ENCODE data around the gene DRICH1. TPM values are rescaled to one million over a fixed set of nuclear protein-coding genes. Genes with fewer than 3 reads are reported as not detected.

DRICH1 gene
- total RNA-seq, 1 experiment from 2014 or later, result not detected

- Histone ChIP-seq H3K4me1 (ENCODE audit: control insufficient read depth, insufficient read depth, low read length) (no peaks in the 10 kb centered on the region), H3K27ac (ENCODE audit: low read length) (no peak overlapping the region), H3K36me3 (ENCODE audit: control insufficient read depth, insufficient read depth, low read length) (no peaks in the 10 kb centered on the region), H3K4me3 (ENCODE audit: low read depth in 2 of 2, low read length in 2 of 2) (no peak overlapping the region), H3K9me3 (ENCODE audit: control insufficient read depth, insufficient read depth, low read depth, low read length) (no peaks in the 10 kb centered on the region), H3K27me3 (ENCODE audit: control insufficient read depth, insufficient read depth, low read length) (no peaks in the 10 kb centered on the region)
- intact Hi-C loops (cut with micrococcal nuclease; ENCODE audit: unreplicated experiment), result no loop called here
- DNase-seq (ENCODE audit: low read depth, low spot score) (no peak), ATAC-seq (no peak)
- in situ Hi-C loops (cut with HindIII; ENCODE audit: low pct_unique_long_range_greater_than_20kb, low sequenced_read_pairs), result no loop called here
- TF ChIP-seq CTCF (IDR thresholded peaks at IDR 0.05) (no peak), REST (IDR thresholded peaks at IDR 0.05; ENCODE audit: insufficient read depth in 1 of 2, low read depth in 2 of 2, low read length in 1 of 2) (no peak), SIN3A (IDR thresholded peaks at IDR 0.05; ENCODE audit: borderline replicate concordance, insufficient read depth, low read depth, low read length) (no peak)
- POLR2A ChIA-PET, result no interaction called here
- CTCF ChIA-PET, result no interaction called here
- no TSS peak for BruUV-seq (replicated peaks)
Observed at GRCh38 chr22:23569716-23570115, 62.4 kb downstream of the DRICH1 start.

GRCh38 chr22:23569291-23569690 is 62.8 kb downstream of the DRICH1 start:
- H3K27ac ChIP-seq (ENCODE audit: low read length), result no peak overlapping the region
- BruUV-seq (replicated peaks), result no TSS peak
- no peak for ATAC-seq
- H3K4me3 ChIP-seq (ENCODE audit: low read depth in 2 of 2, low read length in 2 of 2), result no peak overlapping the region
- CTCF ChIA-PET, result no interaction called here
- in situ Hi-C loops (cut with HindIII; ENCODE audit: low pct_unique_long_range_greater_than_20kb, low sequenced_read_pairs), result no loop called here
- no peaks in the 10 kb centered on the region for H3K27me3 ChIP-seq (ENCODE audit: control insufficient read depth, insufficient read depth, low read length)
- no peak for DNase-seq (ENCODE audit: low read depth, low spot score)
- no peaks in the 10 kb centered on the region for H3K4me1 ChIP-seq (ENCODE audit: control insufficient read depth, insufficient read depth, low read length)
- intact Hi-C loops (cut with micrococcal nuclease; ENCODE audit: unreplicated experiment), result no loop called here
- H3K36me3 ChIP-seq (ENCODE audit: control insufficient read depth, insufficient read depth, low read length), result no peaks in the 10 kb centered on the region
- POLR2A ChIA-PET, result no interaction called here
- no peaks in the 10 kb centered on the region for H3K9me3 ChIP-seq (ENCODE audit: control insufficient read depth, insufficient read depth, low read depth, low read length)
- TF ChIP-seq TCF7L2 (IDR thresholded peaks at IDR 0.05; ENCODE audit: low read depth, low read length), result no peak
- TF ChIP-seq POLR2AphosphoS5 (IDR thresholded peaks at IDR 0.05; ENCODE audit: low read depth, low read length), result no peak
- TF ChIP-seq CTCF (IDR thresholded peaks at IDR 0.05), result no peak
- TF ChIP-seq REST (IDR thresholded peaks at IDR 0.05; ENCODE audit: insufficient read depth in 1 of 2, low read depth in 2 of 2, low read length in 1 of 2), result no peak
- no peak for TF ChIP-seq SIN3A (IDR thresholded peaks at IDR 0.05; ENCODE audit: borderline replicate concordance, insufficient read depth, low read depth, low read length)
